A673 (cell line): ENCODE data around the gene ABCG1.

Source experiments
- CTCF ChIP-seq: fragments of 300-800, 200-600 bp; sonication (generic); conservative IDR thresholded peaks from 2 replicates; pipeline ENCODE4 v1.5.1; 2017; ENCODE audit warnings: low read depth, mild to moderate bottlenecking, antibody characterized with exemption, low read length, moderate library complexity, mixed read lengths
- EZH2 ChIP-seq: fragments of 200-600 bp; sonication (generic); IDR thresholded peaks from 2 replicates; pipeline ENCODE4 v1.6.1; 2017; ENCODE audit warnings: borderline replicate concordance, low read depth, mild to moderate bottlenecking, mixed read lengths, antibody characterized with exemption, low read length; ENCODE audit not compliant: poor library complexity, severe bottlenecking

GRCh38 chr21:42298237-42298636 is 79.3 kb downstream of the ABCG1 start:
- TF ChIP-seq CTCF: no peak
- no peak for TF ChIP-seq EZH2
